GM18507 (cell line): Measurements from ENCODE around the gene C13orf46.
"Not testable (repeated sequence)": the region's sequence is repeated elsewhere in the genome, so short reads cannot be mapped to it uniquely, and the experiment has no call there.

Experiments used
- DNase-seq: peaks from one replicate; pipeline ENCODE4 v3.0.0; 2011; ENCODE audit warnings: low read depth; ENCODE audit not compliant: insufficient read length; ENCODE audit errors: extremely low spot score
- FAIRE-seq: peaks from 2 replicates; lab custom pipeline; 2011; peaks lifted over from hg19 to GRCh38; lab: Jason Lieb, UNC

C13orf46 gene

DNA sequence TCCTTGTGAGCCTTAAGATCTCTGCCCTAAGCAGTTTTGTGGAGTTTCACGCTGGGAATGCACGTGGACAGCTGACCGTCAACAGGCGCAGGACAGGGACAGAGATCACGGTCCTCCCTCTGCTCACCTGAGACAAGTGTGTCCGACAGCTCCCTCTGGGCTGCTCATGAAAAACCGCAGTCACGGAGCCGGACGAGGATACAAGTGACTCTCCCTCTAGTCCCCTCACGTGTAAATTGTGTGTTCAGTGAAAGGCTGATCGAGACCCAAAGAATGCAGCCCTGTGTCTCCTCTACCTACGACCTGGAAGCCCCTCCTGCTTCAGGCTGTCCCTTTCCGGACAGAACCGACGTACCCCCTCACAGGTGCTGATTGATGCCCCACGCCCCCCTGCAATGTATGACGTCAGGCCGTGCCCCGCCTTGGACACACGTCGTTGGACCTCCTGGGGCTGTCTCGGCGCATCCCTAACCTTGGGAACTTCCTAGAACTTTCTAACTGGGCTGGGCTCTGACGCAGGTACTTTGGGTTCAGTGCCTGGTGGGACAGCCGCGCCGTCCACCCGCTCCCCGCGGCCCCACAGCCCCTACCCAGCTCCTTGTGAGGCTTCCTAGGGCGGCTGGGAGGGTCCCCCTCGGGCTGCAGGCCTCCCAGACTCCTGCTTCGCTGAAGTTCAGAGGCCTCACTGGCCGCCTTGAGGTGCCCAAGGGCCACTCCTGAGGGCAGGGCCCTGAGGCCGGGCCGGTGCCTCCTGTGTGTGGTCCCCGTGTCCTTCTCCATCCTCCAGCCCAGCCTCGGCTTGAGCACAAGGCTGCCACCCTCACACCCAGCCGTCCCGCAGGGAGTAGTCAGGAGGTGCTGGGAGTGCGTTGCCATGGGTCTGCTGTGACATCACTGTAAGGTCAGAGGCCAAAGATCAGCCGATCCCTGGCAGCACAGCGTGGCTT is at the start of gene C13orf46:
Gene C13orf46 (minus strand): TSS at position 859 of the 947 bp plus-strand sequence. CDS start 79 bp downstream, at position 780.
- FAIRE-seq: no peak
- no peak for DNase-seq

- no peak for FAIRE-seq
Observed at GRCh38 chr13:114022876-114023275, 49.0 kb upstream of the C13orf46 start.

DNA sequence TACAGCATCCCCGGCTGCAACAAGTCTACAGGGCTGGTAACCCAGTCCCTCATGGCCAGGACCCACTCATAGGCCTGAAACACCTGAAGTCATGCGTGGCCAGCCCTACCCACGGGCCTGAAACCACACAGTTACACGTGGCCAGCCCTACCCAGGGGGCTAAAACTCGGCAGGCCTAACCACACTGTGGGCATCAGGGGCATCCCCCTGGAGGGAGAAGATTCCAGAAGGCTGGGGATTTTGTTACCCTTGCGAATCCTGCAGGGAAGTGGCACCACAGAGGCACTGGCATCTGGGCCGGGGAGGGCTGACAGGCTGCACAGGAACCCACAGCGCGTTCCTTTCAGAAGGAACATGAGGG is 48.4 kb upstream of the C13orf46 start:
- FAIRE-seq (no peak), DNase-seq (no peak)

More at GRCh38 chr13:114022876-114023275, 49.0 kb upstream of the C13orf46 start:
- no peak for DNase-seq

GRCh38 chr13:114021464-114022308 is 47.8 kb upstream of the C13orf46 start:
- DNase-seq: no peak
- no peak for FAIRE-seq

- DNase-seq (no peak), FAIRE-seq (no peak)
Observed at GRCh38 chr13:114020750-114021463, 47.0 kb upstream of the C13orf46 start.

DNA sequence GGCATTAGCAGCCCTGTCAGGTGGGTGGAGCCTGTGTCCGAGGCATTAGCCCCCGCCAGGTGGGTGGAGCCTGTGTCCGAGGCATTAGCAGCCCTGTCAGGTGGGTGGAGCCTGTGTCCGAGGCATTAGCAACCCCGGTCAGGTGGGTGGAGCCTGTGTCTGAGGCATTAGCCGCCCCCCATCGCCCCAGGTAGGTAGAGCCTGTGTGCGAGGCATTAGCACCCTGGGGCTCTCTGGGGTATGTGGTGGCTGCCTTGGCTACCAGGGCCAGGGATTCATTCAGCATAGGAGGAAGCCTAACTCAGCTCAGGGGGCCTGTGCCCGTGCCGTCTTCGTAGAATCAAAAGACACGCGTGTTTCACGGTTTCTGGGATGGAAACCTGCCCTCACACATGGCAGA is 46.3 kb upstream of the C13orf46 start:
- not testable (repeated sequence) for FAIRE-seq, DNase-seq

- DNase-seq: no peak
- no peak for FAIRE-seq
Observed at GRCh38 chr13:114019367-114019766, 45.5 kb upstream of the C13orf46 start.

GRCh38 chr13:114018461-114019055 is 44.7 kb upstream of the C13orf46 start:
- no peak for FAIRE-seq

DNA sequence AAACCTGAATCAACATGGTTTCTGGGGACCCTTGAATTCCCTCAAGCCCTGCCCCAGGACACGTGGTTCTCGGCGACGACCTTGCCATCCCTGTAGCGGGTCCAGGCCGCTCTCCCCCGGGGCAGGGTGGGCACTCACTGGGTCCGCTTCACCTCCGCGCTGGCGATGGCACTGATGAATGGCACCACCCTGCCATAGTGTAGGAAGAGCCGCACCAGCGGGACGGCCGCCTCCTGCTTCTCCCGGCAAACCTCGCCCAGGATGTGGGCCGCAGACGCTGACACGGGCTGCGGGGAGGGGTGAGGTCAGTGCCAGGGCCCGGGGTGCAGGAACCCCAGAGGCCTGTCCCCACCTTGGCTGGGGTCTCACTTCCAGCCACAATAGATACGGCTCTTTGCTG is 44.1 kb upstream of the C13orf46 start:
- no peak for FAIRE-seq
- no peak for DNase-seq

More at GRCh38 chr13:114018461-114019055, 44.7 kb upstream of the C13orf46 start:
- DNase-seq: no peak

GRCh38 chr13:114017028-114017630 is 43.3 kb upstream of the C13orf46 start:
- FAIRE-seq (no peak), DNase-seq (no peak)

GRCh38 chr13:114016321-114017027 is 42.6 kb upstream of the C13orf46 start:
- FAIRE-seq: no peak

GRCh38 chr13:114015969-114016295 is 42.1 kb upstream of the C13orf46 start:
- no peak for FAIRE-seq

More at GRCh38 chr13:114016321-114017027, 42.6 kb upstream of the C13orf46 start:
- no peak for DNase-seq

DNA sequence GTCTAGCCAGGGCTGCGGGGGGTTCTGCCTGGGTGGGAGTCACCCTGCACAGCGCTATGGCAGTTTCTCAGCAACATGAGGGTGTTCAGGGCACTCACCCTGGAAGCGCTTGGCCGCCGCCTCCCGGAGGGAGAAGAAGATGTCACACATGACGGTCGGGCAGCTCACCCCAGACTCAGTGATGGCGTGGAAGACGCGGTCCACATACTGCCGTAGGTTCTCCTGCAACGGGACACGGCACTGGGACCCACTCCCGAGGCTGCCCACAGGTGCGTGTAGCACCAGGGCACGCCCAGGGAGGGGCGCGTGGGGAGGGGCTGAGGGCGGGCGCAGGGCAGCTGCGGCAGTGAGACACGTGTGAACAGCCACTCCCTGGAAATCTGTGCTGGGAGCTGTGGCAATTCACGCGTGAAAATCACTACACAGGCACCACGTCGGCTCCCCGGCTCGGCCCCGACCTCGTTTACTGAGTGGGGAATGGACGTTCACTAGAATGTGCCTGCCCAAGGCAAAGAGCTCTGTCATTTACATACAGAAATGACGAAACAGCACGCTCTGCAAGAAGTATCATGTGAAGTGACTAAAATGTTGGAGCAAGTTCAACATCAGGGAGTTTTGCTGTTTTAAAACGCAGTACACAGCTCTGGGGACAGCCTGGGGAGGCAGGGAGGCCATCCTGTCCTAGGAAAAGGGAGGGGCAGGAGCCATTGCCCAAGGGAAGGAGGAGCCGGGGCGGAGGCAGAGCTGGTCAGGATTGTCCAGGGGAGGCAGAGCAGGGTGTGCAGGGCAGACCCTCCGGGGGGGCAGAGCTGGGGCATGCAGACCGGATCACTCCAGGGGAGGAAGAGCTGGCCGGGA is 41.5 kb upstream of the C13orf46 start:
- no peak for DNase-seq
- FAIRE-seq: no peak

More at GRCh38 chr13:114015969-114016295, 42.1 kb upstream of the C13orf46 start:
- DNase-seq: no peak

GRCh38 chr13:114013952-114014629 is 40.2 kb upstream of the C13orf46 start:
- no peak for DNase-seq
- no peak for FAIRE-seq

- no peak for DNase-seq
- no peak for FAIRE-seq
Observed at GRCh38 chr13:114013336-114013735, 39.5 kb upstream of the C13orf46 start.

GRCh38 chr13:114012921-114013320 is 39.0 kb upstream of the C13orf46 start:
- no peak for FAIRE-seq
- DNase-seq: no peak

DNA sequence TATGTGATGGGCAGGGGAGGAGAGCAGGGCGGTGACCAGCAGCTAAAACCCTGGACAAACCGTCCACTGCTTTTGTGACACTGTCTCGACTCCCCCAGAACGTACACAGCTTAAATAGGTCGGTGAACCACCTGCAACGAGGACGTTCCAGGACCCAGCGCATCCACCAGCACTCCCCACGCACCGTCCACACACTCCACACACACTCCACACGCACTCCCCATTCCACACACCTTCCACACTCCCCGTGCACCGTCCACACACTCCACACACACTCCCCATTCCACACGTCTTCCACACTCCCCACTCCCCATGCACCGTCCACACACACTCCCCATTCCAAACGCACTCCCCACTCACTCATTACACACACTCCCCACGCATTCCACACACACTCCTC is 38.3 kb upstream of the C13orf46 start:
- no peak for DNase-seq
- no peak for FAIRE-seq
